IMR-90 (cell line): ENCODE data around the gene RAPGEF2. TPM values are rescaled to one million over a fixed set of nuclear protein-coding genes. Genes with fewer than 3 reads are reported as not detected.

Source experiments
- ATAC-seq: fragments of 200-7000 bp; cut with Tn5 transposase; 2 replicates; pipeline ENCODE4 v1.9.1; 2020; ENCODE audit warnings: low read depth, mild to moderate bottlenecking, moderate library complexity
- BruUV-seq: library from RNA; stranded (reverse); fragments of 400-500 nt; replicated peaks from 2 replicates; lab custom pipeline; 2021; lab: Mats Ljungman, UMichigan
- CTCF ChIA-PET: fragments of 300-600 bp; formaldehyde crosslinking; extraction: SDS; loops from one replicate; lab custom pipeline; 2021; ENCODE audit warnings: antibody characterized with exemption; lab: Yijun Ruan, JAX
- POLR2A ChIA-PET: fragments of 300-600 bp; sonication (Branson Sonifier 250); formaldehyde crosslinking; loops from one replicate; lab custom pipeline; 2022; ENCODE audit warnings: antibody characterized with exemption; ENCODE audit not compliant: unreplicated experiment; lab: Charles Lee
- DNase-seq: peaks from one replicate; pipeline ENCODE4 v3.0.0; 2013
- H2AFZ ChIP-seq: replicated peaks from 2 replicates; pipeline ENCODE3; 2013; ENCODE audit warnings: low read length, mild to moderate bottlenecking; ENCODE audit not compliant: poor library complexity
- H2AK5ac ChIP-seq: 2 replicates; pipeline ENCODE4 v1.6.1; 2013; ENCODE audit warnings: low read depth, low read length, inconsistent platforms
- H2AK9ac ChIP-seq: replicated peaks from 2 replicates; pipeline ENCODE3; 2013; ENCODE audit warnings: mild to moderate bottlenecking, low read depth, low read length, moderate library complexity; ENCODE audit not compliant: poor library complexity
- H2BK120ac ChIP-seq: 2 replicates; pipeline ENCODE4 v1.6.1; 2013; ENCODE audit warnings: low read depth, low read length, inconsistent platforms
- H2BK15ac ChIP-seq: 3 replicates; pipeline ENCODE4 v1.6.1; 2013; ENCODE audit warnings: low read depth, low read length, inconsistent platforms
- H2BK20ac ChIP-seq: 2 replicates; pipeline ENCODE4 v1.6.1; 2013; ENCODE audit warnings: low read depth, mild to moderate bottlenecking, inconsistent platforms, low read length, moderate library complexity
- H2BK5ac ChIP-seq: 2 replicates; pipeline ENCODE4 v1.6.1; 2013; ENCODE audit warnings: mild to moderate bottlenecking, low read depth, low read length, inconsistent platforms; ENCODE audit not compliant: poor library complexity, severe bottlenecking
- H3K14ac ChIP-seq: replicated peaks from 2 replicates; pipeline ENCODE4 v1.6.1; 2013; ENCODE audit warnings: low read depth, low read length, inconsistent platforms
- H3K18ac ChIP-seq: 2 replicates; pipeline ENCODE4 v1.6.1; 2013; ENCODE audit warnings: low read depth, low read length, control low read depth
- H3K23ac ChIP-seq: 2 replicates; pipeline ENCODE4 v1.6.1; 2013; ENCODE audit warnings: low read depth, low read length, inconsistent platforms
- H3K27ac ChIP-seq: 2 replicates; pipeline ENCODE4 v1.5.1; 2013; ENCODE audit warnings: mild to moderate bottlenecking, control low read depth, low read length; ENCODE audit not compliant: insufficient read depth
- H3K27me3 ChIP-seq: 2 replicates; pipeline ENCODE4 v1.6.1; 2013; ENCODE audit warnings: low read length; ENCODE audit not compliant: control insufficient read depth, insufficient read depth
- H3K36me3 ChIP-seq: 2 replicates; pipeline ENCODE4 v1.6.1; 2013; ENCODE audit warnings: low read length, mixed read lengths; ENCODE audit not compliant: control insufficient read depth, insufficient read depth
- H3K4ac ChIP-seq: 2 replicates; pipeline ENCODE4 v1.6.1; 2013; ENCODE audit warnings: low read depth, low read length, inconsistent platforms
- H3K4me1 ChIP-seq: 2 replicates; pipeline ENCODE4 v1.6.1; 2013; ENCODE audit warnings: low read length, mixed read lengths; ENCODE audit not compliant: control insufficient read depth, insufficient read depth
- H3K4me2 ChIP-seq: 2 replicates; pipeline ENCODE4 v1.6.1; 2013; ENCODE audit warnings: low read depth, mild to moderate bottlenecking, control low read depth, low read length, moderate library complexity
- H3K4me3 ChIP-seq: 2 replicates; pipeline ENCODE4 v1.5.1; 2013; ENCODE audit warnings: low read depth, mild to moderate bottlenecking, control low read depth, low read length, moderate library complexity; ENCODE audit not compliant: insufficient read depth
- H3K56ac ChIP-seq: 2 replicates; pipeline ENCODE4 v1.6.1; 2013; ENCODE audit warnings: low read length, inconsistent platforms; ENCODE audit not compliant: insufficient read depth; ENCODE audit errors: extremely low read depth
- H3K79me1 ChIP-seq, 2 experiments: 2 replicates each; pipeline ENCODE4 v1.6.1; 2013; ENCODE audit warnings: low read length in 2 of 2, inconsistent platforms in 1 of 2, low read depth in 1 of 2
- H3K9ac ChIP-seq: 2 replicates; pipeline ENCODE4 v1.6.1; 2013; ENCODE audit warnings: low read depth, low read length, control low read depth
- H3K9me1 ChIP-seq: 2 replicates; pipeline ENCODE4 v1.6.1; 2013; ENCODE audit warnings: low read length, inconsistent platforms; ENCODE audit not compliant: insufficient read depth
- H3K9me3 ChIP-seq: 2 replicates; pipeline ENCODE4 v1.6.1; 2013; ENCODE audit warnings: low read length; ENCODE audit not compliant: control insufficient read depth, insufficient read depth
- H4K20me1 ChIP-seq: 2 replicates; pipeline ENCODE4 v1.6.1; 2013; ENCODE audit warnings: low read length, inconsistent platforms; ENCODE audit not compliant: insufficient read depth
- H4K5ac ChIP-seq: 2 replicates; pipeline ENCODE4 v1.6.1; 2013; ENCODE audit warnings: mild to moderate bottlenecking, low read depth, low read length, control low read depth
- H4K8ac ChIP-seq, 2 experiments: 2 replicates each; pipeline ENCODE4 v1.6.1; 2013; ENCODE audit warnings: low read depth in 2 of 2, low read length in 2 of 2, control low read depth in 1 of 2, inconsistent platforms in 1 of 2
- H4K91ac ChIP-seq: 2 replicates; pipeline ENCODE4 v1.6.1; 2013; ENCODE audit warnings: low read depth, low read length, inconsistent platforms; ENCODE audit not compliant: insufficient read depth
- BHLHE40 ChIP-seq: fragments of 150-350 bp; IDR thresholded peaks from 2 replicates; pipeline ENCODE4 v1.6.1; 2016; ENCODE audit warnings: mild to moderate bottlenecking, low read depth, low read length
- CEBPB ChIP-seq: IDR thresholded peaks from 2 replicates; pipeline ENCODE4 v1.6.1; 2012; ENCODE audit warnings: low read depth, low read length, improper control_type of control experiment
- CHD1 ChIP-seq: IDR thresholded peaks from 2 replicates; pipeline ENCODE4 v1.6.1; 2012; ENCODE audit warnings: low read depth, low read length, improper control_type of control experiment
- CTCF ChIP-seq: conservative IDR thresholded peaks from 2 replicates; pipeline ENCODE4 v1.5.1; 2012; ENCODE audit warnings: mild to moderate bottlenecking, low read depth, low read length, improper control_type of control experiment
- ELK1 ChIP-seq: fragments of 150-350 bp; IDR thresholded peaks from 2 replicates; pipeline ENCODE4 v1.6.1; 2016; ENCODE audit warnings: low read depth, mild to moderate bottlenecking, low read length, moderate library complexity, borderline replicate concordance
- FOS ChIP-seq: fragments of 150-350 bp; IDR thresholded peaks from 2 replicates; pipeline ENCODE4 v1.6.1; 2016; ENCODE audit warnings: low read depth, low read length
- MAFK ChIP-seq: IDR thresholded peaks from 2 replicates; pipeline ENCODE4 v1.6.1; 2012; ENCODE audit warnings: low read depth, low read length, improper control_type of control experiment
- MAZ ChIP-seq: IDR thresholded peaks from 2 replicates; pipeline ENCODE4 v1.6.1; 2012; ENCODE audit warnings: low read depth, mild to moderate bottlenecking, low read length, improper control_type of control experiment, moderate library complexity, borderline replicate concordance
- MXI1 ChIP-seq: IDR thresholded peaks from 2 replicates; pipeline ENCODE4 v1.6.1; 2012; ENCODE audit warnings: low read depth, mild to moderate bottlenecking, low read length, moderate library complexity, borderline replicate concordance
- NFE2L2 ChIP-seq: fragments of 150-350 bp; IDR thresholded peaks from 2 replicates; pipeline ENCODE4 v1.6.1; 2016; ENCODE audit warnings: low read depth, mild to moderate bottlenecking, low read length
- POLR2A ChIP-seq: IDR thresholded peaks from 2 replicates; pipeline ENCODE4 v1.6.1; 2012; ENCODE audit warnings: mild to moderate bottlenecking, low read depth, low read length
- RAD21 ChIP-seq: IDR thresholded peaks from 2 replicates; pipeline ENCODE4 v1.6.1; 2012; ENCODE audit warnings: low read length, improper control_type of control experiment
- RCOR1 ChIP-seq: IDR thresholded peaks from 2 replicates; pipeline ENCODE4 v1.6.1; 2012; ENCODE audit warnings: mild to moderate bottlenecking, low read length, improper control_type of control experiment; ENCODE audit not compliant: insufficient replicate concordance
- RFX5 ChIP-seq: IDR thresholded peaks from 2 replicates; pipeline ENCODE4 v1.8.0; 2012; ENCODE audit warnings: low read depth, mild to moderate bottlenecking, low read length, moderate library complexity
- SMC3 ChIP-seq: fragments of 150-350 bp; IDR thresholded peaks from 2 replicates; pipeline ENCODE4 v1.6.1; 2016; ENCODE audit warnings: low read depth, mild to moderate bottlenecking, antibody characterized with exemption, low read length, moderate library complexity
- USF2 ChIP-seq: fragments of 150-350 bp; IDR thresholded peaks from 2 replicates; pipeline ENCODE4 v1.6.1; 2017; ENCODE audit warnings: mild to moderate bottlenecking, antibody characterized with exemption, low read length, low read depth
- WGBS, 2 experiments: methylation state at CpG; one replicate each; pipeline versions ENCODE4 v1.1.5 to v1.1.7; 2013; ENCODE audit warnings: missing lambda C conversion rate in 2 of 2; ENCODE audit not compliant: insufficient read length in 1 of 2; ENCODE audit errors: extremely low coverage in 2 of 2; 5-methylcytosine and 5-hydroxymethylcytosine counted together
- dilution Hi-C: fragments of 300-500 bp; cut with HindIII; formaldehyde crosslinking; loops from one replicate; pipeline ENCODE4 v1.14.3; 2018; ENCODE audit warnings: low sequenced_read_pairs; ENCODE audit not compliant: unreplicated experiment
- in situ Hi-C: fragments of 300-500 bp; cut with MboI; formaldehyde crosslinking; loops from 3 replicates; pipeline ENCODE4 v1.14.3; 2019; ENCODE audit warnings: low sequenced_read_pairs, inconsistent platforms, mixed read lengths
- intact Hi-C: fragments of 100-400 bp; cut with micrococcal nuclease; formaldehyde crosslinking; loops from 2 replicates; pipeline ENCODE4 v1.10.0; 2022
- polyA plus RNA-seq, 3 experiments: library from polyadenylated mRNA; depleted of rRNA; stranded (reverse); fragments of >200 nt; gene quantifications; 2 replicates each; pipeline ENCODE4 v1.2.3, GENCODE V29; 2012; ENCODE audit warnings: low replicate concordance in 1 of 3
- total RNA-seq: library from RNA; depleted of rRNA; stranded (reverse); fragments of >200 nt; gene quantifications from 2 replicates; pipeline ENCODE4 v1.2.3, GENCODE V29; 2012

The RAPGEF2 gene
- total and polyA plus RNA-seq, 2 of the 4 experiments (the other 2 are of a cell fraction) = 27.6 to 109 TPM

GRCh38 chr4:159210975-159211374 lies 108.1 kb downstream of the RAPGEF2 start:
- no peak overlapping the region for H3K4me3 ChIP-seq
- no peak overlapping the region for H2AFZ ChIP-seq
- no peak overlapping the region for H3K4me2 ChIP-seq
- H4K8ac ChIP-seq = no peak overlapping the region
- no peak overlapping the region for H2BK5ac ChIP-seq
- H3K56ac ChIP-seq = no peak overlapping the region
- no peak overlapping the region for H4K91ac ChIP-seq
- no peak overlapping the region for H3K27ac ChIP-seq
- no peak overlapping the region for H2AK9ac ChIP-seq
- H3K9ac ChIP-seq = no peak overlapping the region
- WGBS, 2 experiments = 100% methylated on average over 1 of the region's 3 CpGs; no CpG with 5 or more reads in 1 of the 2 experiments
- no peak overlapping the region for H4K5ac ChIP-seq
- H3K18ac ChIP-seq = no peak overlapping the region
- no peak overlapping the region for H2BK15ac ChIP-seq
- H4K20me1 ChIP-seq = no peaks in the 10 kb centered on the region
- peaks cover 3% of the 10 kb centered on the region for H3K4me1 ChIP-seq
- no peak overlapping the region for H2BK120ac ChIP-seq
- in situ Hi-C loops = no loop called here
- no peak for TF ChIP-seq BHLHE40
- TF ChIP-seq ELK1 = no peak
- no peak for TF ChIP-seq CHD1
- no peak for TF ChIP-seq RCOR1
- TF ChIP-seq RAD21 = no peak
- TF ChIP-seq MXI1 = no peak
- no peak for TF ChIP-seq CTCF
- TF ChIP-seq SMC3 = no peak
- TF ChIP-seq POLR2A = no peak
- no peak for TF ChIP-seq FOS
- TF ChIP-seq CEBPB = no peak
- TF ChIP-seq USF2 = no peak
- no peak for TF ChIP-seq RFX5
- no peak for TF ChIP-seq NFE2L2
- TF ChIP-seq MAZ = no peak
- no peak for TF ChIP-seq MAFK
- no peak overlapping the region for H2AK5ac ChIP-seq
- POLR2A ChIA-PET = no interaction called here
- no TSS peak for BruUV-seq
- DNase-seq = no peak
- H3K79me1 ChIP-seq = peaks cover 16 to 32% of the 10 kb centered on the region in 2 experiments; a peak in 3 of 4 replicates
- dilution Hi-C loops = no loop called here
- no peak for ATAC-seq
- no peaks in the 10 kb centered on the region for H3K9me3 ChIP-seq
- H3K23ac ChIP-seq = 0 out of 2 replicates have a peak overlapping the region, but pooled peaks have one; percentile 31
- H3K9me1 ChIP-seq = 0 out of 2 replicates have a peak, but pooled peaks cover 5% of the 10 kb centered on the region
- no peaks in the 10 kb centered on the region for H3K27me3 ChIP-seq
- CTCF ChIA-PET = no interaction called here
- intact Hi-C loops = no loop called here
- no peak overlapping the region for H2BK20ac ChIP-seq
- H3K14ac ChIP-seq = no peak overlapping the region
- H3K4ac ChIP-seq = no peak overlapping the region
- H3K36me3 ChIP-seq = no peaks in the 10 kb centered on the region
